NCI-H524 treated with DMSO at 0.1 percent for 48 hours (cell line): ENCODE data around the gene ADAM22.

Experiments used
- DNase-seq: peaks from one replicate; lab custom pipeline; 2025; lab: John Stamatoyannopoulos, UW

Gene ADAM22

GRCh38 chr7:88040694-88041093 is 106.6 kb downstream of the ADAM22 start:
- no peak for DNase-seq

- no peak for DNase-seq
These were observed 107.5 kb downstream of the ADAM22 start for GRCh38 chr7:88041583-88041982.

GRCh38 chr7:88042157-88042556 is 108.1 kb downstream of the ADAM22 start:
- DNase-seq: no peak

GRCh38 chr7:88042803-88043202 is 108.8 kb downstream of the ADAM22 start:
- DNase-seq: no peak

- DNase-seq: no peak
These were observed 110.0 kb downstream of the ADAM22 start for GRCh38 chr7:88044069-88044468.

GRCh38 chr7:88046839-88047573 is 113.0 kb downstream of the ADAM22 start:
- DNase-seq: no peak

GRCh38 chr7:88057655-88058054 is 123.6 kb downstream of the ADAM22 start:
- DNase-seq: no peak

- DNase-seq: no peak
These were observed 128.2 kb downstream of the ADAM22 start for GRCh38 chr7:88062238-88062637.

GRCh38 chr7:88069093-88069492 is 135.0 kb downstream of the ADAM22 start:
- DNase-seq: no peak

- no peak for DNase-seq
These were observed 138.1 kb downstream of the ADAM22 start for GRCh38 chr7:88071994-88072714.

GRCh38 chr7:88072715-88073055 is 138.6 kb downstream of the ADAM22 start:
- DNase-seq: no peak

GRCh38 chr7:88073626-88074025 is 139.6 kb downstream of the ADAM22 start:
- DNase-seq: no peak

- no peak for DNase-seq
These were observed 141.2 kb downstream of the ADAM22 start for GRCh38 chr7:88075216-88075615.

- no peak for DNase-seq
These were observed 149.8 kb downstream of the ADAM22 start for GRCh38 chr7:88083883-88084282.

GRCh38 chr7:88089561-88089960 is 155.5 kb downstream of the ADAM22 start:
- no peak for DNase-seq

- no peak for DNase-seq
These were observed 156.2 kb downstream of the ADAM22 start for GRCh38 chr7:88090240-88090639.

- no peak for DNase-seq
These were observed 156.6 kb downstream of the ADAM22 start for GRCh38 chr7:88090671-88091070.

GRCh38 chr7:88091988-88092675 is 158.1 kb downstream of the ADAM22 start:
- no peak for DNase-seq

GRCh38 chr7:88092676-88092999 is 158.6 kb downstream of the ADAM22 start:
- DNase-seq: peak; percentile 94

GRCh38 chr7:88101769-88102168 is 167.7 kb downstream of the ADAM22 start:
- DNase-seq: no peak

GRCh38 chr7:88102675-88103074 is 168.6 kb downstream of the ADAM22 start:
- no peak for DNase-seq

GRCh38 chr7:88104732-88105131 is 170.7 kb downstream of the ADAM22 start:
- DNase-seq: no peak

- no peak for DNase-seq
These were observed 171.2 kb downstream of the ADAM22 start for GRCh38 chr7:88105231-88105630.
